GM18951 (cell line): ENCODE data around the gene ZNF526.
A peak's percentile ranks its signal among the peaks of the same experiment; 100 is the strongest.

ENCODE experiments used
- POLR2A ChIP-seq: IDR thresholded peaks from 4 replicates; pipeline ENCODE4 v1.6.1; 2011; ENCODE audit warnings: mild to moderate bottlenecking; ENCODE audit not compliant: insufficient read length, insufficient read depth; ENCODE audit errors: extremely low read depth
- in situ Hi-C: fragments of 300-500 bp; cut with MboI; formaldehyde crosslinking; loops from one replicate; pipeline ENCODE4 v1.12.0; 2022; ENCODE audit warnings: low sequenced_read_pairs, mixed read lengths, inconsistent platforms; ENCODE audit not compliant: unreplicated experiment

Gene ZNF526

GRCh38 chr19:42249149-42249750 is 29.1 kb downstream of the ZNF526 start:
- in situ Hi-C loops, result no loop called here
- no peak for TF ChIP-seq POLR2A

GRCh38 chr19:42249769-42250168 is 29.7 kb downstream of the ZNF526 start:
- TF ChIP-seq POLR2A, result no peak
- in situ Hi-C loops, result no loop called here

GRCh38 chr19:42250183-42250665 is 30.1 kb downstream of the ZNF526 start:
- in situ Hi-C loops, result no loop called here
- TF ChIP-seq POLR2A, result no peak

- in situ Hi-C loops, result no loop called here
Observed at GRCh38 chr19:42250666-42251531, 30.8 kb downstream of the ZNF526 start.

GRCh38 chr19:42251572-42252358 is 31.7 kb downstream of the ZNF526 start:
- in situ Hi-C loops, result no loop called here
- TF ChIP-seq POLR2A, result no peak

More at GRCh38 chr19:42250666-42251531, 30.8 kb downstream of the ZNF526 start:
- TF ChIP-seq POLR2A, result no peak

GRCh38 chr19:42252365-42253244 is 32.5 kb downstream of the ZNF526 start:
- in situ Hi-C loops, result no loop called here
- no peak for TF ChIP-seq POLR2A

- TF ChIP-seq POLR2A, result peak; percentile 58
- in situ Hi-C loops, result no loop called here
Observed at GRCh38 chr19:42253245-42254088, 33.4 kb downstream of the ZNF526 start.

- no peak for TF ChIP-seq POLR2A
- in situ Hi-C loops, result no loop called here
Observed at GRCh38 chr19:42254089-42254849, 34.2 kb downstream of the ZNF526 start.

- in situ Hi-C loops, result no loop called here
- peak; percentile 82 for TF ChIP-seq POLR2A
Observed at GRCh38 chr19:42254850-42255765, 35.0 kb downstream of the ZNF526 start, which contains the start of gene ERF. ERF (minus strand) TSS chr19:42255128; CDS start chr19:42254999, 129 bp downstream.
